Fibroblast of skin of left biceps (primary cell): ENCODE results near the gene CIC.

Experiments
- DNase-seq, 2 experiments: peaks; one replicate each; pipeline ENCODE4 v3.0.0-alpha.2; 2013; ENCODE audit warnings: low read depth in 2 of 2

Gene CIC

DNA sequence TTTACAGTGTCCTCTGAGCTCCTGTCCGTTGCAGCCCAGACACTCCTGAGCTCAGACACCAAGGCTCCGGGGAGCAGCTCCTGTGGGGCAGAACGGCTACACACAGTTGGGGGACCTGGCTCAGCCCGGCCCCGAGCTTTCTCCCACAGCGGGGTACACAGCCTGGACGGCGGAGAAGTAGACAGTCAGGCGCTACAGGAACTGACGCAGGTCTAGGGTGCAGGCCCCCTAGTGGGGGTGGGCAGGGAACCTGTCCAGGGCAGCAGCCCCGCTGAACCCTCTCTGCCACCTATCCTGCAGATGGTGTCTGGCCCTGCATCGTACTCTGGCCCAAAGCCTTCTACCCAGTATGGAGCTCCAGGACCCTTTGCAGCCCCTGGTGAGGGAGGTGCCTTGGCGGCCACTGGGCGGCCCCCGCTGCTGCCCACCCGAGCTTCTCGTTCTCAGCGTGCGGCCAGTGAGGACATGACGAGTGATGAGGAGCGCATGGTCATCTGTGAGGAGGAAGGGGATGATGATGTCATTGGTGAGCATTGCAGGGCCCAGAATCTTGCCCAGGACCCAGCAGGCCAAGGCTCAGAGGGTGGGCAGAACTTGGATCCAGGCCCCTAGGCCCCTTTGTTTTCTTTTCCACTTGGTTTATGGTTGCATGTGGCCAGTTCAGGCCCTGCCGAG, 20.0 kb downstream of the CIC start:
- DNase-seq: no peak

DNA sequence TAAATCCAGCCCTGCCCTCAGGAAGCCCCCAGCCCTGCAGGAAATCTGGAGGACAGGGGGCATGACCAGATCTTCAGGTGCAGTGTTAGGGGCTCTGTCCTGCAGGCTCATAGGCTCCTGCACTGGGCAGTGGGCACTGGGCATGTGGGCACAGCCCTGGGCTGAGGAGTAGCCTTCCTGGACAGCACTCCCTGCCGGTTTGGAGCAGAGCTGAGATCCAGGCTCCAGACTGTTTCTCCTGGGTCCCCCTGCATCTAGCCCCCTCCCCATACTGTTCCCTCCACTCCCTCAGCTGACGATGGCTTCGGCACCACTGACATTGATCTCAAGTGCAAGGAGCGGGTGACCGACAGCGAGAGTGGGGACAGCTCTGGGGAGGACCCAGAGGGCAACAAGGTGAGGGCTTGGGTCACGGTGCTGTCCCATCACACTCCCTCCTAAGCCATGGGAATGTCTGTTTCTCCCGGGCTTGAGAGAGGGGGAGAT, 20.5 kb downstream of the CIC start:
- no peak for DNase-seq

DNA sequence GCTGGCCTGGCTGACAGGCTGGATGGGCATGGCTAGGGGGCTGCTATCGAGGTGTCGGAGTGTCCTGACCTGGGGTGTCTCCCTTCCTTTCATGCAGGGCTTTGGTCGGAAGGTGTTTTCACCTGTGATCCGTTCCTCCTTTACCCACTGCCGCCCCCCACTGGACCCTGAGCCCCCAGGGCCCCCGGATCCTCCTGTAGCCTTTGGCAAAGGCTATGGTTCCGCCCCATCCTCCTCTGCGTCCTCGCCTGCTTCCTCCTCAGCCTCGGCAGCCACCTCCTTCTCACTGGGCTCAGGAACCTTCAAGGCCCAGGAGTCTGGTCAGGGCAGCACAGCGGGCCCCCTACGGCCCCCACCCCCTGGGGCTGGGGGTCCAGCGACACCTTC, 21.1 kb downstream of the CIC start:
- DNase-seq: no peak

DNA sequence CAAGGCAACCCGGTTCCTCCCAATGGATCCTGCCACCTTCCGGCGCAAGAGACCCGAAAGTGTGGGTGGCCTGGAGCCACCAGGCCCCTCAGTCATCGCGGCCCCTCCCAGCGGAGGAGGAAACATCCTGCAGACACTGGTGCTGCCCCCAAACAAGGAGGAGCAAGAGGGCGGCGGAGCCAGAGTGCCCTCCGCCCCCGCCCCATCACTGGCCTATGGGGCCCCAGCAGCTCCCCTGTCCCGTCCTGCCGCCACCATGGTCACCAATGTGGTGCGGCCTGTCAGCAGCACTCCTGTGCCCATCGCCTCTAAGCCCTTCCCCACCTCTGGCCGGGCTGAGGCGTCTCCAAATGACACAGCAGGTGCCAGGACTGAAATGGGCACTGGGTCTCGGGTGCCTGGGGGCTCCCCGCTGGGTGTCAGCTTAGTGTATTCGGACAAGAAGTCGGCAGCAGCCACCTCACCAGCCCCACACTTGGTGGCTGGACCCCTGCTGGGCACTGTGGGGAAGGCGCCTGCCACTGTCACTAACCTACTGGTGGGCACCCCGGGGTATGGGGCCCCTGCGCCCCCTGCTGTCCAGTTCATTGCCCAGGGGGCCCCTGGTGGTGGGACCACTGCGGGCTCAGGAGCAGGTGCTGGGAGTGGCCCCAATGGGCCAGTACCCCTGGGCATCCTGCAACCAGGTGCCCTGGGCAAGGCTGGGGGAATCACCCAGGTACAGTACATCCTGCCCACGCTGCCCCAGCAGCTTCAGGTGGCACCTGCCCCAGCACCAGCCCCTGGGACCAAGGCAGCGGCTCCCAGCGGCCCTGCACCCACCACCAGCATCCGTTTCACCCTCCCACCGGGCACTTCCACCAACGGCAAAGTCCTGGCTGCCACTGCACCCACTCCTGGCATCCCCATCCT, 21.7 kb downstream of the CIC start:
- no peak for DNase-seq

DNA sequence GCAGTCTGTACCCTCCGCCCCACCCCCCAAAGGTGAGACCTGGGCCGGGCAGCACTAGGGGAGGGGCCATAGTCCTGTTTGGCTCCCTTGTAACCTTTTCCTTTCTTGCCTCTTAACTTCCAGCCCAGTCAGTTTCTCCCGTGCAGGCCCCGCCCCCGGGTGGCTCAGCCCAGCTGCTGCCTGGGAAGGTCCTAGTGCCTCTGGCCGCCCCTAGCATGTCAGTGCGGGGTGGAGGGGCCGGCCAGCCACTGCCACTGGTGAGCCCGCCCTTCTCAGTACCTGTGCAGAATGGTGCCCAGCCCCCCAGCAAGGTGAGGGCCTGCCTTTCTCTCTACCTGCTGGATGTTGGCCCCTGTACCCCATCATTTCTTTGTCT, 22.4 kb downstream of the CIC start:
- no peak for DNase-seq

DNA sequence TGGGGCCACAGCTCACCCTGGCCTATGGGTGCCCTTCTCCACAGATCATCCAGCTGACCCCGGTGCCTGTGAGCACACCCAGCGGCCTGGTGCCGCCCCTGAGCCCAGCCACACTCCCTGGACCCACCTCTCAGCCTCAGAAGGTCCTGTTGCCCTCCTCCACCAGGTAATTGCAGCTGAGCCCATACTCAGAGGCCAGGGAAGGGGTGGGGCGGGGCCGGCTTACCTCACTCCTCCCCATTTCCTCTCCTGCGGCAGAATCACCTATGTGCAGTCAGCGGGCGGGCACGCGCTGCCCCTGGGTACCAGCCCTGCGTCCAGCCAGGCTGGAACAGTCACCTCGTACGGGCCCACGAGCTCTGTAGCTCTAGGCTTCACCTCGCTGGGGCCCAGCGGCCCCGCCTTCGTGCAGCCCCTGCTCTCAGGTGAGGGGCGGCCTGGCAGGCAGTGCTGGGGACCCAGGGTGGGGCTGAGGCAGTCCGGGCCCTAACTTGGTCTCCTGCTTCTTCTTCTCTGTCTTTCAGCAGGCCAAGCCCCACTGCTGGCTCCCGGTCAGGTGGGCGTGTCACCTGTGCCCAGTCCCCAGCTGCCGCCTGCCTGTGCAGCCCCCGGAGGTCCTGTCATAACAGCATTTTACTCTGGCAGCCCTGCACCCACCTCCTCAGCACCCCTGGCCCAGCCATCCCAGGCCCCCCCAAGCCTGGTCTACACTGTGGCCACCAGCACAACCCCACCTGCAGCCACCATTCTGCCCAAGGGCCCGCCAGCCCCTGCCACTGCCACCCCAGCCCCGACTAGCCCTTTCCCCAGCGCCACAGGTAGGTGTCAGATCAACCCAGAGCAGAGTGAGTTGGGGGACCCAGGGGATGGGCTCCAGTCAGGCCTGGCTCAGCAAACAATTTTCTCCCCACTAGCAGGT, 23.2 kb downstream of the CIC start:
- DNase-seq: no peak

DNA sequence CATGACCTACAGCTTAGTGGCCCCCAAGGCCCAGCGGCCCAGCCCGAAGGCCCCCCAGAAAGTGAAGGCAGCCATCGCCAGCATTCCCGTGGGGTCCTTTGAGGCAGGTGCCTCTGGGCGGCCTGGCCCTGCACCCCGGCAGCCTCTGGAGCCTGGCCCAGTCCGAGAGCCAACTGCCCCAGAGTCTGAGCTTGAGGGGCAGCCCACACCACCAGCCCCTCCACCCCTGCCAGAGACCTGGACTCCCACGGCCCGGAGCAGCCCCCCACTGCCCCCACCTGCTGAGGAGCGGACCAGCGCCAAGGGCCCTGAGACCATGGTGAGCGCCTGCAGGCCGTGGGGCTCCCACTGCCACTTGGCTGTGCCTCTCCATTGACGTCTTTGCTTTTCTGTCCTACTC, 23.9 kb downstream of the CIC start:
- DNase-seq: no peak

DNA sequence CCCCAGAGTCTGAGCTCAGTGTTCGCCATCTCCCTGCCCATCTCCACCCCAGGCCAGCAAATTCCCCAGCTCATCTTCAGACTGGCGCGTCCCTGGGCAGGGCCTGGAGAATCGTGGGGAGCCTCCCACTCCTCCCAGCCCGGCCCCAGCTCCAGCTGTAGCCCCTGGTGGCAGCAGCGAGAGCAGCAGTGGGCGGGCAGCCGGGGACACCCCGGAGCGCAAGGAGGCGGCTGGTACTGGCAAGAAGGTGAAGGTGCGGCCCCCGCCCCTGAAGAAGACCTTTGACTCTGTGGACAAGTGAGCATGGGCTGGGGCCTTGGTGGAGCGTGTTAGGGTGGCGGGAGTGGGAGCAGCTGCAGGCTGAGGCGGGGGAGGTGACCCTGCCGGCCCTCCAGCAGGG, 24.5 kb downstream of the CIC start:
- DNase-seq: no peak

DNA sequence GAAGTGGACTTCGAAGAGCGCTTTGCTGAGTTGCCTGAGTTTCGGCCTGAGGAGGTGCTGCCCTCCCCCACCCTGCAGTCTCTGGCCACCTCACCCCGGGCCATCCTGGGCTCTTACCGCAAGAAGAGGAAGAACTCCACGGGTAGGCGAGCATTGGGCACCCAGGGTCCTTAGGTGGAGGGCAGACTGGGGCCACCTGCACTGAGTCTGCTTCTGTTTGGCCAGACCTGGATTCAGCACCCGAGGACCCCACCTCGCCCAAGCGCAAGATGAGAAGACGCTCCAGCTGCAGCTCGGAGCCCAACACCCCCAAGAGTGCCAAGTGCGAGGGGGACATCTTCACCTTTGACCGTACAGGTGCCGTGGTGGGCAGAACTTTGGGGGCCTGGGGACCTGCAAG, 24.9 kb downstream of the CIC start:
- no peak for DNase-seq

DNA sequence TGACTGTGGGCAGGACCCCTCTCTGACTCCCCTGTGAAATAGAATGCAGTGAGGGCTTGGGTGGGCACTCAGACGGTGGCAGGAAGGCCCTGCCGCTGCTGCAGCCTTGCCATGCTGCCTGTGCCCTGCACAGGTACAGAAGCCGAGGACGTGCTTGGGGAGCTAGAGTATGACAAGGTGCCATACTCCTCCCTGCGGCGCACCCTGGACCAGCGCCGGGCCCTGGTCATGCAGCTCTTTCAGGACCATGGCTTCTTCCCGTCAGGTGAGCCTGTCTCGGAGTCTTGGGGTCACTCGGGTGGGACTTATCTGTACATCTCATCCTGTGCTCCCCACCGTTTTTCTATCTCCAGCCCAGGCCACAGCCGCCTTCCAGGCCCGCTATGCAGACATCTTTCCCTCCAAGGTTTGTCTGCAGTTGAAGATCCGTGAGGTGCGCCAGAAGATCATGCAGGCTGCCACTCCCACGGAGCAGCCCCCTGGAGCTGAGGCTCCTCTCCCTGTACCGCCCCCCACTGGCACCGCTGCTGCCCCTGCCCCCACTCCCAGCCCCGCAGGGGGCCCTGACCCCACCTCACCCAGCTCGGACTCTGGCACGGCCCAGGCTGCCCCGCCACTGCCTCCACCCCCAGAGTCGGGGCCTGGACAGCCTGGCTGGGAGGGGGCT, 25.6 kb downstream of the CIC start:
- no peak for DNase-seq

DNA sequence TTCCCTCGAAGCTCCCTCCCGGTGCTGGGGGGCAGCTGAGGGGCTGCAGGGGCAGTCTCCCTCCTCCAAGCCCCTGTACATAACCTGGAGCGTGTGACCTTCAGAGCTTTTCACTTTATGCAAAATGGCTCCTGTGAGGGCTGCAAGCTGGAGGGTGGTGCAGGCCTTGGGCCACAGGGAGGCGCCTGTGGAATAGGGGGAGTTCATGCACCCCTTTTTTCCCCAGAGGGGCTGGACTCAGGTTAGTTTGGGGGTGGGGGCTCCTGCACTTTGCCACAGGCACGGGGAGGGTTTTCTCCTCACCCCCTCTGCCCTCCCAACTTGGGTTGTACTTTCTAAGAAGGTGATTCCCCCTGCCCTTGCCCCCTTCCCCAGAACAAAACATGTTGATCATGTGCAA, 26.3 kb downstream of the CIC start:
- DNase-seq: no peak

DNA sequence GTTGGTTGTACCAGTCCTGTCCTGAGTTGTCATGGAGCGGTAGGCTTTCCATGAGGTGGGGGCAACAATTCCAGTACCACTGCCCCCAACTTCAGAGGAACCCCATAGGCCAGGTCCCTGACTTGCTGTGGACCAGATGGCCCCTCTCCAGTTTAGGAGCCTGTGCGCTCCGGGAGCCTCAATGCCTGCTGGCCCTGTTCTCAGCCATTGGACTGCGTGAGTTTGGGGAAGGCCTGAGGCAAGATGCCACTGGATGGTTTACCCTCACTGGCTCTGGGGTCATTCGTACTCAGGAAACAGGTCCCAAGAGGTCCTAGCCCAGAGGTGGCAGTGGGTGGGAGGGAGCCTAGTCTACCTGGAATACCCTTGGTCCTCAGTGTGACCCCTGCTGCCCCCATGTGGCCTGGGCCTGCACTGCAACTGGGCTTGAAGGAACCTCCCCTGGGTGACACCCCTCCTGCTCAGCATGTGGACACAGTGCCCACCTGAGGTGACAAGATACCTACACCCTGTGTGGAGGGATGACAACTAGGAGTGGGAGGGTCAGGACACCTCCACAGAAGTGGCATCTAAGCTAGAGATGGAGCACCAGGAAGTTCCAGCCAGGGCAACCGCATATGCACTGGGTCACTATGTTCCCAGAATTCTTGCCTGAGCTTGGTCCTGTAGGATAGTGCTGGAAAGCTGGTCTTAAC, 26.9 kb downstream of the CIC start:
- DNase-seq: no peak

DNA sequence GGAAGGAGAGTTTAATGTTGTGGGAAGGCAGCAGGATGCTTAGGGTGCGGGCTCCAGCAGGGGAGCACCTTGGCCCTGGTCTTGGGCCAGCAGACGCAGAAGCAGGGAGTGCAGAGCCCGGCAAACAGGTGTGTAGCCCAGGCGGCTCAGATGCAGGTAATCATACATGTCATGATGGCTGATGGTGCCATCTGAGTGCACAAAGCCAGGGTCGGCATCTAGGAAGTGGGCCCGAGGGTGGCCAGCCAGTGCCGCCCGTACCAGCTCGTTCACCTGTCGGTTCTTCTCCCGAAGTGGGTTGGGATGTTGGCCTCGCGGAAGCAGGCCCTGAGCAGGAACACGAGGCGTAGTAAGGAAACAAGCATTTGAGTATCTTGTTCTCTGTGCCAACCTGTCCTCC, 28.0 kb downstream of the CIC start:
- no peak for DNase-seq

DNA sequence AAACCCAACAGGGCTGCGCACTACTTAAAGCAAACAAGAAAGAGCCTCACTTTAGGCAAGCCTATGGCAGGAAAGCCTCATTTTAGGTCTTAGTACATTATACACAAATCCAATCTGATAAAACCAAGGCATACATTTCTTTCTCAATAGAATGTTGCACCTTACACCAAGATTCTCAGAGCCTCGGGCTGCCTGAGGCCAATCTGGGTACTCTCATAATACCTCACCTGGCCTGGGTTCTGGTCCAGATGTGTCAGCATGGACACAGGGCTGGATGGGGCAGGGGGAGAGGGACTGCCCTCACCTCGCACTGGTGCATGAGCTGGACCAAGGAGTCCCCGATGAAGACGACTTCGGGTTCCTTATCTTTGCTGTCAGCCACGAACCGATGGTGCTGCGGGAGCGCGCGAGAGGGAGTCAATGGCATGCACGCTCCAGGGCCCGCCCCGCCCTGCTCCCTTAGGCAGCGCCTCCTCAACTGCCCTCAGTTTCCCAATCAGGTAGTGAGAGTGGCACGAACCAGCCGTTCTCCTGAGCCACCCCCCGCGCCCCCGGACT, 32.7 kb downstream of the CIC start, which contains the start of gene PRR19:
TSS of gene PRR19 (plus strand) at position 487 of the 558 bp plus-strand sequence. CDS start 7,453 bp downstream, outside the sequence.
- no peak for DNase-seq

DNA sequence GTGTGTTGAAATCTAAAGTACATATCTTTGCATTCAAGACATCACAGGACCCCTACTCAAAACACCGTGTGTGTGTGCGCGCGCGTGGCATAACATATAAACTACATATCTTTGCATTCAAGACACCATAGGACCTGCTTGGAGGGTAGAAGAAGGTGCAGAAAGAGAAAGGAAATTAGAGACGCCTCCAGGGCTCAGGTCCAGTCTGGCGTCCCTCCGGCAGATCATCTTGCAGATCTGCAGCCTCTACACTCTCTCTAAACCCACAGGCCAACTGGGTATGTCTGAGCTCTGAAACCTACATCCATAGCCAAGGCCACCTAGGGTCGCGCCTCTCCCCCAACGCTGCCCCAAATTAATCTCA, 34.0 kb downstream of the CIC start:
- no peak for DNase-seq

DNA sequence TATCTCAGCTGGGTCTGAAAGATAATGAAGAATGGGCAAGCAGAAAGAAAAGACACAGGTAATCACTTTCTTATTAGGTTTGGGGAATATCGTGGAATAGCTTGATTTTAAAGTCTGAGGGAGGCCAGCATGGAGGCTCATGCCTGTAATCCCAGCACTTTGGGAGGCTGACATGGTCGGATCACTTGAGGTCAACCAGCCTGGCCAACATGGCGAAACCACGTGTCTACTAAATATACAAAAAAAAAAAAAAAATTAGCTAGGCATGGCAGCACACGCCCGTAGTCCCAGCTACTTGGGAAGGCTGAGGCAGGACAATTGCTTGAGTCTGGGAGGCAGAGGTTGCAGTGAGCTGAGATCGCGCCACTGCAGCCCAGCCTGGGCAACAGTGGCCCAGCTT, 34.8 kb downstream of the CIC start:
- DNase-seq: no peak

DNA sequence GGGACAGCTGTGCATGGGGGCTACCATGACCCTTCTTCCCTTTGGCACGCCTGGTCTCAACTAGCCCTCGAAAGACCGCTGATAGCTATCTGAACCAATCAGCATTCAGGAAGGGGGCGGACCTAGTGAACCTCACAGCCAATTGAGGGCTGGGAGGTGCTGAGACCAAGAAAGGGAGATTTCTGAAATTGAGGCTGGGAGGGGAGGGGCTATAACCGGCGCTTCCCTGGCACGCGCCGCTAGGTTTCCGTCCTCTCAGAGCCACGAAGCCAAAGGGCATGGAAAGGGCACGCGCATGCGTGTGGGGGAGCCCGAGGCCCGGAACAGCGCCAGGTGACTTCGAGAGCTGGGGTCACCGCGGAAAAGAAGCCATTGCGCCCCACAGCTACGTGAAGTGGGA, 37.6 kb downstream of the CIC start:
- DNase-seq: no peak

DNA sequence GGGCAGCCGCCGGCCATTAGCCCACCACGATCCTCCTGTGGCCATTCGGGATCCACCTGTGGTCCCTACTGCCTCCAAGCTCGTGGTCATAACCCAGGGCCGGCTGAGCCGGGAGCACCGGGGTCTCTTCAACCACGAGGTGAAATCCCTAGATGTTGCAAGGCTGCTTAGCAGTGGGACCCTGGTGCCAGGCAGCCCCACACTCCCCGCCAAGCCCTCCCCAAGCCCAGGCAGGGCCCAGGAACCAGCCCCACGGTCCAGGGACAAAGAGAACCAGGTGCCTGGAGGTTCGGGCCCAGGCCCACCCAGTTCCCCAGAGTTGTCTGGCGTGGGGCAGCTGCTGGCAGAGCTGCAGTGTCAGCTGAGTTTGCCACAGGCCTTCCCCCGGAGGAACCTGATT, 40.6 kb downstream of the CIC start:
- no peak for DNase-seq

DNA sequence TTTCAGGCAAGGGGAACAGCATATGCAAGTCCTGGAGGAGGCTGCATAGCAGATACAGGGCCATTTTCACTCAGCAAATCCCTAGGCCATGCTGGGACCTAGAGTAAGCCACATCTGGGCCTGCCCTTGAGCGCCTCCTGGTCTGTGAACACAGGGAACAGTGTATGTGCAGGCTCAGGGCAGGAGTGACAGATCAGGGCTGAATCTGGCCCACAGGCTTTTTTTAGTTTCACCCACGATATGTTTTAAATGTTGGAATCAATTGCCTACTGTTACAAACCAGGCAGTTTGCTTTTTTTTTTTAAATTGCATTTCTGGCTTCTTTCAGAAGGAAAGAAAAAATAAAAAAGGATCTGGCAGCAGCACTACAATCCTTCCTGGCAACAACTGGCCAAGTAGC, 42.6 kb downstream of the CIC start:
- DNase-seq: no peak

DNA sequence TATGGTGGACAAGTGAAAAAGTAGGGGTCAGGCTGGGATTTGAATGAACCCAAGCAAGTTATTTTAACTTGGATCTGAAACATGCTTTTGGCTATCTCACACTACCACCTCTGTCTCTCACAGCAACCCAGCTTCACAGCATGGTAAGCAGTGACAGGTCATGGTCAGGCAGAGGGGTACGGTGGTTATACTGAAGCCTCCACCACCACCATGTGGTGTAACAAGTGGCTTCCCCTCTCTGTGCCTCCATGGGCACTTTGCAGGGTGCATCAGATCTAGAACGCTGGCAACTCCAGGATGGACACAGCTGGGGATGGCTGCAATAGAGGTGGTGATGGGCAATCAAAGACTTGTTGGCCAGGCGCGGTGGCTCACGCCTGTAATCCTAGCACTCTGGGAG, 43.3 kb downstream of the CIC start:
- no peak for DNase-seq
